Measurements from ENCODE around the gene ZDHHC14.

DNA sequence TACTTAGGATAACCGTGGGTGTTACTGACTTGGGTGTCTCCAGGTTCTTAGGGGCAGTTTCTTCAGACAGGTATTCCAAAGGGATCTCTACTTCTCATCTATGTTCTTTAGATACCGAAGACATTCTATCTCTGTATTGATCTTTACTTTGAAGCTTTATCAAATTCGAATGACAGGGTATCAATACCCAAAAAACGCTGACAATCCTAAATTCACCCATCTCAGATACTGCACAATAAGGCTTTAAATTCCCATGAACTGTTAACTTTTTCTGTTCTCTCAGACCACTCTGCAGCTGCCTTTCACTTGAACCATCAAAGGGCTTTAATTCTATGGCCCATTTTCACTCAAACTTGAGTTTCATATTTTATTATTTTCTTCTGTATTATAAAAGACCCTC, 72.1 kb downstream of the ZDHHC14 start:
- TF ChIP-seq CTCF (optimal IDR thresholded peaks at IDR 0.05 in 1 of 3, IDR thresholded peaks at IDR 0.05 in 1 of 3, conservative IDR thresholded peaks at IDR 0.05 in 1 of 3; ENCODE audit: extremely low read depth in 1 of 3, insufficient read depth in 2 of 3, low read length in 3 of 3) (no peak), EZH2 (IDR thresholded peaks at IDR 0.05; ENCODE audit: low read length) (no peak)
